ENCODE measurements around the gene RNASEH2A. TPM values are rescaled to one million over a fixed set of nuclear protein-coding genes. Genes with fewer than 3 reads are reported as not detected.

Gene RNASEH2A
- total and polyA plus RNA-seq, 2 of the 13 experiments (the other 11 are each of a cell fraction or from before 2014, with no cell fraction given), result 25.1 to 35.8 TPM

DNA sequence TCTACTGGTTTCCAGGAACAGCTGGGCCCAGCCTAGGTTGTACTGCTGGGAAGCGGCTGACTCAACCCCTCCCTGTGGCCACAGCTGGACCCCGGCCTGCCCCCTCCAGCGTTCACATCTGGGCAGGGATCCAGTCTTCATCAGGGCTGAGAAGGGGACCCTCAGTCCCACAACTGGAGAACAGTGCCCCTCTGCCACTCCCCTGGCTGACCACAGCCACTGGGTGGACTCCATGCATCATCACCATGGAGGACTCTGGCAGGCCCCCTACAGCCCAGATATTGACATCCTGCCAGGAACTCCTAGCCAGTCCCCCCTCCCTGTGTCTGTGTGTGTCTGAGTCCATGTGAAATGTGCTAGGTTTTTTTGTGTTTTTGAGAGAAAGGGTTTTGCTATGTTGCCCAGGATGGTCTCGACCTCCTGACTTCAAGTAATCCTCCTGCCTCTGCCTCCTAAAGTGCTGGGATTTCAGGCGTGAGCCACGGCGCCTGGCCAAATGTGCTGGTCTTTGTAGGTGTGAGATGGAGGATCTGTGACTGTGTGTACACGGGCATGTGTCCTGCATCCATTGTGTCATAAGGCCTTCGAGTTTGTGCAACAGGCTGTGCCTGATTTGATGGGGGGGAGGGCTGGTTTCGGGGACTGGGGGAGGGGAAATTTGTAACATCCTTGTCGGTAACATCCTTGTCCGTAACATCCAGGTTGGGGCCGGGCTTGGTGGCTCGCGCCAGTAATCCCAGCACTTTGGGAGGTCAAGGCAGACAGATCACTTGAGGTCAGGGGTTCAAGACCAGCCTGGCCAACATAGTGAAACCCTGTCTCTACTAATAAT, 27.0 kb upstream of the RNASEH2A start (continued):
- peak; percentile 51 for TF ChIP-seq CTCF (CRISPR knock-in tag; IDR thresholded peaks at IDR 0.05)
- TF ChIP-seq ZFP41 (CRISPR knock-in tag; IDR thresholded peaks at IDR 0.05; ENCODE audit: borderline replicate concordance), result 0 out of 2 replicates have a peak, but pooled peaks have one; percentile 23
- peak; percentile 97 for TF ChIP-seq ZBTB42 (CRISPR knock-in tag; IDR thresholded peaks at IDR 0.05)
- no peak for TF ChIP-seq MBNL3 (CRISPR knock-in tag; conservative IDR thresholded peaks at IDR 0.05)
- TF ChIP-seq, protein P1, sequence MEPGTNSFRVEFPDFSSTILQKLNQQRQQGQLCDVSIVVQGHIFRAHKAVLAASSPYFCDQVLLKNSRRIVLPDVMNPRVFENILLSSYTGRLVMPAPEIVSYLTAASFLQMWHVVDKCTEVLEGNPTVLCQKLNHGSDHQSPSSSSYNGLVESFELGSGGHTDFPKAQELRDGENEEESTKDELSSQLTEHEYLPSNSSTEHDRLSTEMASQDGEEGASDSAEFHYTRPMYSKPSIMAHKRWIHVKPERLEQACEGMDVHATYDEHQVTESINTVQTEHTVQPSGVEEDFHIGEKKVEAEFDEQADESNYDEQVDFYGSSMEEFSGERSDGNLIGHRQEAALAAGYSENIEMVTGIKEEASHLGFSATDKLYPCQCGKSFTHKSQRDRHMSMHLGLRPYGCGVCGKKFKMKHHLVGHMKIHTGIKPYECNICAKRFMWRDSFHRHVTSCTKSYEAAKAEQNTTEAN (CRISPR knock-in tag; conservative IDR thresholded peaks at IDR 0.05), result no peak
- no peak for TF ChIP-seq ZNF207 (IDR thresholded peaks at IDR 0.05; ENCODE audit: borderline replicate concordance)
- no peak for TF ChIP-seq KLF6 (CRISPR knock-in tag; IDR thresholded peaks at IDR 0.05)
- no peak for TF ChIP-seq MED13 (CRISPR knock-in tag; IDR thresholded peaks at IDR 0.05)
- no peak for TF ChIP-seq RERE (CRISPR knock-in tag; IDR thresholded peaks at IDR 0.05; ENCODE audit: low read depth)
- TF ChIP-seq ERF (CRISPR knock-in tag; IDR thresholded peaks at IDR 0.05), result no peak
- no peak for TF ChIP-seq AGO2 (optimal IDR thresholded peaks at IDR 0.05; ENCODE audit: low read depth, low read length)
- no peak for TF ChIP-seq ZNF576 (CRISPR knock-in tag; IDR thresholded peaks at IDR 0.05)
- TF ChIP-seq BCL6 (CRISPR knock-in tag; IDR thresholded peaks at IDR 0.05), result peak; percentile 32; the same call in 1 of the 2 replicates
- peak; percentile 52 for TF ChIP-seq XRCC5 (optimal IDR thresholded peaks at IDR 0.05; ENCODE audit: low read length)
- TF ChIP-seq ZNF850 (CRISPR knock-in tag; conservative IDR thresholded peaks at IDR 0.05), result no peak
- TF ChIP-seq NFE2L2 (IDR thresholded peaks at IDR 0.05; ENCODE audit: low read length), result no peak
- no peak for TF ChIP-seq NCOA5 (CRISPR knock-in tag; IDR thresholded peaks at IDR 0.05)
- TF ChIP-seq ISL2 (CRISPR knock-in tag; IDR thresholded peaks at IDR 0.05), result no peak
- TF ChIP-seq ARID3A (IDR thresholded peaks at IDR 0.05; ENCODE audit: low read depth, low read length), result no peak
- no peak for TF ChIP-seq ZMAT3 (CRISPR knock-in tag; conservative IDR thresholded peaks at IDR 0.05)
